HCT116 (cell line): ENCODE measurements around the gene NMRAL1. TPM values are rescaled to one million over a fixed set of nuclear protein-coding genes. Genes with fewer than 3 reads are reported as not detected.

ENCODE experiments used
- ATAC-seq: fragments of 200-7000 bp; cut with Tn5 transposase; 2 replicates; pipeline ENCODE4 v1.9.1; 2020; ENCODE audit warnings: mild to moderate bottlenecking, moderate library complexity
- BruUV-seq: library from RNA; stranded (reverse); fragments of 400-500 nt; replicated peaks from 2 replicates; lab custom pipeline; 2021; lab: Mats Ljungman, UMichigan
- CTCF ChIA-PET: fragments of 300-600 bp; sonication (Branson Sonifier 250); formaldehyde crosslinking; loops from one replicate; lab custom pipeline; 2021; ENCODE audit warnings: antibody characterized with exemption; lab: Charles Lee
- POLR2A ChIA-PET: fragments of 300-600, 350-600 bp; sonication (Branson Sonifier 250); formaldehyde crosslinking; loops from one replicate; lab custom pipeline; 2021; ENCODE audit warnings: antibody characterized with exemption; lab: Charles Lee
- RAD21 ChIA-PET, 2 experiments: fragments of 300-600 bp; sonication (Branson Sonifier 250); formaldehyde crosslinking; loops; one replicate each; lab custom pipeline; 2023; ENCODE audit warnings: low total read pairs in 2 of 2; ENCODE audit not compliant: uncharacterized antibody in 2 of 2, unreplicated experiment in 2 of 2, low non-redundant PET in 1 of 2; lab: Charles Lee
- DNase-seq: peaks from one replicate; pipeline ENCODE4 v3.0.0-alpha.2; 2010; ENCODE audit warnings: low read depth, low spot score
- H2AFZ ChIP-seq: fragments of 200-600 bp; shearing (Covaris generic), sonication (generic); 2 replicates; pipeline ENCODE4 v1.6.1; 2017; ENCODE audit warnings: low read depth, mixed run types, mixed read lengths, antibody characterized with exemption, low read length; ENCODE audit not compliant: poor library complexity, severe bottlenecking
- H3K27ac ChIP-seq: 2 replicates; pipeline ENCODE4 v1.5.1; 2012; ENCODE audit warnings: low read depth, low read length
- H3K27me3 ChIP-seq: fragments of 200-600 bp; sonication (generic); 2 replicates; pipeline ENCODE4 v1.6.1; 2016; ENCODE audit warnings: mixed run types, low read length, mixed read lengths; ENCODE audit not compliant: insufficient read depth
- H3K36me3 ChIP-seq, 2 experiments: fragments of 200-500 bp in 1 of 2; fragments of 200-600 bp in 1 of 2; sonication (Bioruptor generic) in 1 of 2; sonication (generic) in 1 of 2; 2 replicates each; pipeline versions ENCODE4 v1.5.1 to v1.6.1; 2014 to 2016; ENCODE audit warnings: low read length in 2 of 2, inconsistent platforms in 1 of 2, mixed read lengths in 1 of 2, mixed run types in 1 of 2; ENCODE audit not compliant: insufficient read depth in 2 of 2, control insufficient read depth in 1 of 2
- H3K4me1 ChIP-seq, 2 experiments: fragments of 200-600 bp in 1 of 2; sonication (generic) in 1 of 2; 2 replicates each; pipeline versions ENCODE4 v1.5.1 to v1.6.1; 2012 to 2017; ENCODE audit warnings: low read length in 2 of 2, inconsistent platforms in 1 of 2, mild to moderate bottlenecking in 1 of 2, mixed read lengths in 1 of 2, mixed run types in 1 of 2, moderate library complexity in 1 of 2; ENCODE audit not compliant: insufficient read depth in 2 of 2, control insufficient read depth in 1 of 2
- H3K4me2 ChIP-seq: fragments of 200-600 bp; sonication (generic); 2 replicates; pipeline ENCODE4 v1.6.1; 2017; ENCODE audit warnings: mixed run types, low read length, mixed read lengths
- H3K4me3 ChIP-seq, 2 experiments: fragments of 200-600 bp in 1 of 2; sonication (generic) in 1 of 2; replicated peaks in 1 of 2; 2 replicates each; pipeline ENCODE4 v1.5.1; 2011 to 2016; ENCODE audit warnings: low read length in 2 of 2, control low read depth in 1 of 2, low read depth in 1 of 2, mild to moderate bottlenecking in 1 of 2, mixed read lengths in 1 of 2, mixed run types in 1 of 2
- H3K79me2 ChIP-seq: fragments of 200-600 bp; sonication (generic); 2 replicates; pipeline ENCODE4 v1.6.1; 2017; ENCODE audit warnings: mild to moderate bottlenecking, mixed run types, low read length, moderate library complexity, mixed read lengths; ENCODE audit not compliant: insufficient read depth
- H3K9ac ChIP-seq: fragments of 200-600 bp; sonication (generic); 2 replicates; pipeline ENCODE4 v1.6.1; 2016; ENCODE audit warnings: low read length, mixed read lengths
- H3K9me2 ChIP-seq: fragments of 200-600 bp; sonication (generic), shearing (Covaris generic); 2 replicates; pipeline ENCODE4 v1.6.1; 2017; ENCODE audit warnings: mixed run types, mild to moderate bottlenecking, moderate library complexity; ENCODE audit not compliant: insufficient read depth
- H3K9me3 ChIP-seq, 2 experiments: fragments of 200-500 bp in 1 of 2; fragments of 200-600 bp in 1 of 2; sonication (Bioruptor generic) in 1 of 2; sonication (generic) in 1 of 2; 2 replicates each; pipeline ENCODE4 v1.6.1; 2014 to 2017; ENCODE audit warnings: low read length in 2 of 2, mixed read lengths in 2 of 2, inconsistent platforms in 1 of 2, low read depth in 1 of 2, mild to moderate bottlenecking in 1 of 2, mixed run types in 1 of 2, moderate library complexity in 1 of 2; ENCODE audit not compliant: control insufficient read depth in 1 of 2, insufficient read depth in 1 of 2
- H4K20me1 ChIP-seq: fragments of 200-600 bp; sonication (generic), shearing (Covaris generic); 2 replicates; pipeline ENCODE4 v1.6.1; 2017; ENCODE audit warnings: mixed run types, mild to moderate bottlenecking, moderate library complexity; ENCODE audit not compliant: insufficient read depth
- CBX3 ChIP-seq: IDR thresholded peaks from 2 replicates; pipeline ENCODE4 v1.6.1; 2012; ENCODE audit warnings: low read depth
- CTCF ChIP-seq, 3 experiments: fragments of 200-600 bp in 1 of 3; sonication (generic) in 1 of 3; IDR thresholded peaks in 2 of 3; conservative IDR thresholded peaks in 1 of 3; 2 replicates each; pipeline ENCODE4 v1.5.1; 2012 to 2017; ENCODE audit warnings: low read depth in 2 of 3, low read length in 2 of 3, antibody characterized with exemption in 1 of 3, borderline replicate concordance in 1 of 3, control low read depth in 1 of 3, mild to moderate bottlenecking in 1 of 3, mixed read lengths in 1 of 3, mixed run types in 1 of 3, moderate library complexity in 1 of 3; ENCODE audit not compliant: insufficient read depth in 1 of 3
- ELF1 ChIP-seq: IDR thresholded peaks from 2 replicates; pipeline ENCODE4 v1.6.1; 2012; ENCODE audit warnings: low read depth, borderline replicate concordance
- EZH2 ChIP-seq: fragments of 200-600 bp; sonication (generic); IDR thresholded peaks from 2 replicates; pipeline ENCODE4 v1.6.1; 2017; ENCODE audit warnings: antibody characterized with exemption, mixed run types
- EZH2phosphoT487 ChIP-seq: fragments of 200-600 bp; IDR thresholded peaks from 2 replicates; pipeline ENCODE4 v1.6.1; 2018; ENCODE audit warnings: antibody characterized with exemption, borderline replicate concordance
- FOSL1 ChIP-seq: IDR thresholded peaks from 2 replicates; pipeline ENCODE4 v1.6.1; 2012; ENCODE audit warnings: low read depth
- JUND ChIP-seq: IDR thresholded peaks from 2 replicates; pipeline ENCODE4 v1.6.1; 2012
- MAX ChIP-seq: IDR thresholded peaks from 2 replicates; pipeline ENCODE4 v1.6.1; 2012
- POLR2A ChIP-seq: IDR thresholded peaks from 2 replicates; pipeline ENCODE4 v1.7.0; 2011; ENCODE audit warnings: borderline replicate concordance; ENCODE audit not compliant: insufficient read depth, insufficient read length; ENCODE audit errors: extremely low read depth
- POLR2AphosphoS5 ChIP-seq: IDR thresholded peaks from 2 replicates; pipeline ENCODE4 v1.6.1; 2011; ENCODE audit warnings: mild to moderate bottlenecking, low read depth, low read length, moderate library complexity
- RAD21 ChIP-seq: IDR thresholded peaks from 2 replicates; pipeline ENCODE4 v1.6.1; 2012; ENCODE audit warnings: low read depth, mild to moderate bottlenecking
- SP1 ChIP-seq: IDR thresholded peaks from 2 replicates; pipeline ENCODE4 v1.6.1; 2012; ENCODE audit warnings: low read depth
- SRF ChIP-seq: IDR thresholded peaks from 2 replicates; pipeline ENCODE4 v1.6.1; 2012; ENCODE audit warnings: low read depth
- TCF7L2 ChIP-seq: IDR thresholded peaks from 2 replicates; pipeline ENCODE4 v1.7.0; 2011; ENCODE audit warnings: borderline replicate concordance, inconsistent platforms; ENCODE audit not compliant: insufficient read depth, insufficient read length; ENCODE audit errors: extremely low read depth
- YY1 ChIP-seq: IDR thresholded peaks from 2 replicates; pipeline ENCODE4 v1.6.1; 2011; ENCODE audit warnings: low read length, low read depth, moderate library complexity, mild to moderate bottlenecking; ENCODE audit not compliant: insufficient replicate concordance; ENCODE audit errors: extremely low read depth
- ZFX ChIP-seq: fragments of 450-650 bp; IDR thresholded peaks from 2 replicates; pipeline ENCODE4 v1.6.1; 2017
- intact Hi-C: fragments of 100-400 bp; cut with micrococcal nuclease; formaldehyde crosslinking; loops from 2 replicates; pipeline ENCODE4 v1.10.0; 2022
- total RNA-seq: library from RNA; stranded (reverse); gene quantifications from one replicate; pipeline ENCODE4 v1.2.1, GENCODE V29; 2021; ENCODE audit not compliant: unreplicated experiment
- TF ChIP-seq, protein P1 (sequence below): IDR thresholded peaks from 2 replicates; pipeline ENCODE4 v1.6.1; 2012; ENCODE audit warnings: low read depth
- TF ChIP-seq, protein P2 (sequence below): IDR thresholded peaks from 2 replicates; pipeline ENCODE4 v1.6.1; 2012

The NMRAL1 gene
- total RNA-seq, 1 experiment from 2014 or later: 76.7 TPM

- TF ChIP-seq RAD21 (no peak), POLR2AphosphoS5 (no peak), TCF7L2 (no peak), EZH2phosphoT487 (no peak), CTCF (IDR thresholded peaks at IDR 0.05 in 2 of 3, conservative IDR thresholded peaks at IDR 0.05 in 1 of 3; ENCODE audit: borderline replicate concordance in 1 of 3, insufficient read depth in 1 of 3, low read depth in 2 of 3, low read length in 2 of 3) (no peak), SP1 (no peak), JUND (no peak), EZH2 (no peak), SRF (no peak), ELF1 (no peak), MAX (no peak), FOSL1 (no peak), CBX3 (no peak), YY1 (no peak), ZFX (no peak), POLR2A (no peak)
- TF ChIP-seq, protein P1, sequence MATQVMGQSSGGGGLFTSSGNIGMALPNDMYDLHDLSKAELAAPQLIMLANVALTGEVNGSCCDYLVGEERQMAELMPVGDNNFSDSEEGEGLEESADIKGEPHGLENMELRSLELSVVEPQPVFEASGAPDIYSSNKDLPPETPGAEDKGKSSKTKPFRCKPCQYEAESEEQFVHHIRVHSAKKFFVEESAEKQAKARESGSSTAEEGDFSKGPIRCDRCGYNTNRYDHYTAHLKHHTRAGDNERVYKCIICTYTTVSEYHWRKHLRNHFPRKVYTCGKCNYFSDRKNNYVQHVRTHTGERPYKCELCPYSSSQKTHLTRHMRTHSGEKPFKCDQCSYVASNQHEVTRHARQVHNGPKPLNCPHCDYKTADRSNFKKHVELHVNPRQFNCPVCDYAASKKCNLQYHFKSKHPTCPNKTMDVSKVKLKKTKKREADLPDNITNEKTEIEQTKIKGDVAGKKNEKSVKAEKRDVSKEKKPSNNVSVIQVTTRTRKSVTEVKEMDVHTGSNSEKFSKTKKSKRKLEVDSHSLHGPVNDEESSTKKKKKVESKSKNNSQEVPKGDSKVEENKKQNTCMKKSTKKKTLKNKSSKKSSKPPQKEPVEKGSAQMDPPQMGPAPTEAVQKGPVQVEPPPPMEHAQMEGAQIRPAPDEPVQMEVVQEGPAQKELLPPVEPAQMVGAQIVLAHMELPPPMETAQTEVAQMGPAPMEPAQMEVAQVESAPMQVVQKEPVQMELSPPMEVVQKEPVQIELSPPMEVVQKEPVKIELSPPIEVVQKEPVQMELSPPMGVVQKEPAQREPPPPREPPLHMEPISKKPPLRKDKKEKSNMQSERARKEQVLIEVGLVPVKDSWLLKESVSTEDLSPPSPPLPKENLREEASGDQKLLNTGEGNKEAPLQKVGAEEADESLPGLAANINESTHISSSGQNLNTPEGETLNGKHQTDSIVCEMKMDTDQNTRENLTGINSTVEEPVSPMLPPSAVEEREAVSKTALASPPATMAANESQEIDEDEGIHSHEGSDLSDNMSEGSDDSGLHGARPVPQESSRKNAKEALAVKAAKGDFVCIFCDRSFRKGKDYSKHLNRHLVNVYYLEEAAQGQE: no peak
- TF ChIP-seq, protein P2, sequence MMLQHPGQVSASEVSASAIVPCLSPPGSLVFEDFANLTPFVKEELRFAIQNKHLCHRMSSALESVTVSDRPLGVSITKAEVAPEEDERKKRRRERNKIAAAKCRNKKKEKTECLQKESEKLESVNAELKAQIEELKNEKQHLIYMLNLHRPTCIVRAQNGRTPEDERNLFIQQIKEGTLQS: no peak
- TF ChIP-seq, all 23 proteins: peak for 0
- no TSS peak for BruUV-seq
- no peak overlapping the region for H3K27ac ChIP-seq
- no peaks in the 10 kb centered on the region for H3K9me2 ChIP-seq
- H3K9ac ChIP-seq: peak overlapping the region; percentile 28
- no peaks in the 10 kb centered on the region for H3K9me3 ChIP-seq
- ChIA-PET CTCF (no interaction called here), RAD21 (no interaction called here), POLR2A (no interaction called here)
- peaks cover 0 to 6% of the 10 kb centered on the region in 2 experiments; a peak in 2 of 4 replicates for H3K36me3 ChIP-seq
- no peak for DNase-seq
- intact Hi-C loops: no loop called here
- H3K4me3 ChIP-seq: no peak overlapping the region
- no peaks in the 10 kb centered on the region for H3K27me3 ChIP-seq
- H4K20me1 ChIP-seq: peaks cover 4% of the 10 kb centered on the region; the same call in 1 of the 2 replicates
- H3K4me2 ChIP-seq: peak overlapping the region; percentile 57
- H3K4me1 ChIP-seq: peaks cover 56 to 80% of the 10 kb centered on the region in 2 experiments
- no peak overlapping the region for H2AFZ ChIP-seq
- peaks cover 90% of the 10 kb centered on the region for H3K79me2 ChIP-seq
- ATAC-seq: no peak
Measured at GRCh38 chr16:4498546-4499195, 24.2 kb upstream of the NMRAL1 start.
